OCI-LY7 (cell line): ENCODE results near the gene FBN2. TPM values are rescaled to one million over a fixed set of nuclear protein-coding genes. Genes with fewer than 3 reads are reported as not detected.

Experiments
- BruUV-seq: library from RNA; stranded (reverse); fragments of 400-500 nt; replicated peaks from 2 replicates; lab custom pipeline; 2021; lab: Mats Ljungman, UMichigan
- CTCF ChIA-PET: fragments of 300-600 bp; sonication (Branson Sonifier 250); formaldehyde crosslinking; loops from one replicate; lab custom pipeline; 2022; ENCODE audit warnings: antibody characterized with exemption; ENCODE audit not compliant: unreplicated experiment; lab: Charles Lee
- POLR2A ChIA-PET: fragments of 300-600 bp; sonication (Branson Sonifier 250); formaldehyde crosslinking; loops from one replicate; lab custom pipeline; 2022; ENCODE audit warnings: antibody characterized with exemption; lab: Charles Lee
- DNase-seq: peaks from one replicate; pipeline ENCODE4 v3.0.0-alpha.2; 2015; ENCODE audit warnings: low spot score
- H2AFZ ChIP-seq: fragments of 200-600 bp; sonication (generic), shearing (Covaris generic); 2 replicates; pipeline ENCODE4 v1.6.1; 2014; ENCODE audit warnings: mild to moderate bottlenecking, antibody characterized with exemption, low read length, moderate library complexity
- H3K27ac ChIP-seq: fragments of 200-600 bp; sonication (generic); 2 replicates; pipeline ENCODE4 v1.5.1; 2014; ENCODE audit warnings: mixed run types, low read depth, mild to moderate bottlenecking, moderate library complexity, low read length, inconsistent platforms; ENCODE audit not compliant: poor library complexity, severe bottlenecking
- H3K36me3 ChIP-seq: fragments of 200-600 bp; sonication (generic); 2 replicates; pipeline ENCODE4 v1.6.1; 2014; ENCODE audit warnings: mild to moderate bottlenecking, antibody characterized with exemption, low read length, moderate library complexity, mixed read lengths; ENCODE audit not compliant: insufficient read depth
- H3K4me1 ChIP-seq: fragments of 200-600 bp; sonication (generic); 2 replicates; pipeline ENCODE4 v1.5.1; 2014; ENCODE audit warnings: mild to moderate bottlenecking, low read length; ENCODE audit not compliant: insufficient read depth, poor library complexity, severe bottlenecking
- H3K4me2 ChIP-seq: fragments of 200-600 bp; sonication (generic); 2 replicates; pipeline ENCODE4 v1.6.1; 2014; ENCODE audit warnings: mild to moderate bottlenecking, low read length
- H3K4me3 ChIP-seq: fragments of 200-600 bp; sonication (generic); 2 replicates; pipeline ENCODE4 v1.5.1; 2014; ENCODE audit warnings: mild to moderate bottlenecking, low read depth, low read length; ENCODE audit not compliant: poor library complexity, severe bottlenecking
- H3K79me2 ChIP-seq: fragments of 200-600 bp; sonication (generic); 2 replicates; pipeline ENCODE4 v1.6.1; 2016; ENCODE audit warnings: low read depth, mild to moderate bottlenecking, low read length, moderate library complexity, mixed read lengths; ENCODE audit not compliant: insufficient read depth
- H3K9me2 ChIP-seq: fragments of 200-600 bp; sonication (generic); 2 replicates; pipeline ENCODE4 v1.6.1; 2016; ENCODE audit warnings: mild to moderate bottlenecking, low read length, mixed read lengths; ENCODE audit not compliant: insufficient read depth
- H3K9me3 ChIP-seq: fragments of 200-600 bp; sonication (generic); 2 replicates; pipeline ENCODE4 v1.6.1; 2014; ENCODE audit warnings: mild to moderate bottlenecking, mixed run types, low read length, mixed read lengths
- H4K20me1 ChIP-seq: fragments of 200-600 bp; sonication (generic); 2 replicates; pipeline ENCODE4 v1.6.1; 2014; ENCODE audit warnings: mild to moderate bottlenecking, antibody characterized with exemption, low read length, moderate library complexity, mixed read lengths; ENCODE audit not compliant: insufficient read depth
- EZH2phosphoT487 ChIP-seq: fragments of 200-600 bp; sonication (generic); IDR thresholded peaks from 2 replicates; pipeline ENCODE4 v1.6.1; 2018; ENCODE audit warnings: low read depth, borderline replicate concordance, mild to moderate bottlenecking, mixed run types, antibody characterized with exemption, low read length, moderate library complexity, mixed read lengths
- intact Hi-C: fragments of 100-400 bp; cut with micrococcal nuclease; formaldehyde crosslinking; loops from one replicate; pipeline ENCODE4 v1.10.0; 2022; ENCODE audit not compliant: unreplicated experiment
- total RNA-seq, 2 experiments: library from RNA; depleted of rRNA in 1 of 2; stranded (reverse); fragments of >200 nt in 1 of 2; shearing (Covaris generic) in 1 of 2; gene quantifications; 2 replicates each; pipeline ENCODE4 v1.2.3, GENCODE V29; 2014 to 2022
- TF ChIP-seq, protein P1 (sequence below): fragments of 200-600 bp; sonication (generic); conservative IDR thresholded peaks from 2 replicates; pipeline ENCODE4 v1.5.1; 2014; ENCODE audit warnings: mild to moderate bottlenecking, antibody characterized with exemption, low read length, moderate library complexity, mixed read lengths

The FBN2 gene
- total RNA-seq, 2 experiments from 2014 or later, result not detected

DNA sequence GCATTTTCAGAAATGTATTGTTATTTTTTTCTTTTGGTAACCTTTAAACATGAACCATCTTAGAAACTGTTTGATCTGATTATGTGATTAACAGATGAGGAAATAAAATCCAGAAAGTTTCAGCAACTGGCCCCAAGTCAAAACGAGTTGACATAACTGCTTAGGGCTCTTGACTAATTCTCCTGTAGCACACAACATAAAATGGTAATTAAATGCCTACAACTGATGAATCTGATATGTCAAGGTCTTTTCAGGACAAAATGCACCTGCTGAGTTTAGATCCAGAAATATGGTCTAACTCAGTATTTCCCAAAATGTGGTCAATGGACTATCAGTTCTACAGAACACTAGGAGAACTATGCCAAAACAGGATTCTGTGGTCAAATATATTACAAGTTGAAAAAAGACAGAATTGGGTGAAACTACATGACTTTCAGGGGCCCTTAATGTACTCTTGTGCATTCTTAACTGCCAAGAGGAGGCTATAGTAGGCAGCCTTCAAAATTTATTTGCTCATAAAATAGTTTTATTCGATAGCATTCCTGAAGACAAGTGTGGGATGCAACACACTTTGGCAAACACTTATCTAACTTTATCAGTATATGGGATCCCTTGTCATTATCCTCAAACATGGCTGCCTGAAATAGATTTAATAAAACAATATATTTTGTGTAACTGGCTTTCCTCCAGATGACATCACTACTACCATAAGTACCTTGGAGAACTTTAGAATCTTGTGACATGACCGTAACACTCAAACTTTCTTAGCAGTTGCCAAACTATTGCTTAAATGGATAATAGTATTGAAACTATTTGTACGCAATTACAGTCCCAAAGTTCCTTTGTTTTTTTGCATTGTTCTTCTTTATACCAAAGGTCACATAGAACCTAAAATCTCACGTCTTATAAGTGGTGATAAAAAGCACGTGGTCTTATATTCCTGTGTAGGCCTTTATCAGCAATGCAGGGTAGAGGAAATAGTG lies 59.4 kb downstream of the FBN2 start:
- no peak for DNase-seq
- Histone ChIP-seq H3K4me3 (no peak overlapping the region), H2AFZ (no peak overlapping the region), H3K4me1 (no peaks in the 10 kb centered on the region), H3K36me3 (no peaks in the 10 kb centered on the region), H3K4me2 (no peak overlapping the region), H3K27ac (no peak overlapping the region), H3K9me2 (no peaks in the 10 kb centered on the region), H3K9me3 (no peaks in the 10 kb centered on the region), H3K79me2 (no peaks in the 10 kb centered on the region), H4K20me1 (no peaks in the 10 kb centered on the region)
- ChIA-PET CTCF (no interaction called here), POLR2A (no interaction called here)
- intact Hi-C loops, result no loop called here
- BruUV-seq, result no TSS peak
- TF ChIP-seq EZH2phosphoT487, result no peak
- TF ChIP-seq, protein P1, sequence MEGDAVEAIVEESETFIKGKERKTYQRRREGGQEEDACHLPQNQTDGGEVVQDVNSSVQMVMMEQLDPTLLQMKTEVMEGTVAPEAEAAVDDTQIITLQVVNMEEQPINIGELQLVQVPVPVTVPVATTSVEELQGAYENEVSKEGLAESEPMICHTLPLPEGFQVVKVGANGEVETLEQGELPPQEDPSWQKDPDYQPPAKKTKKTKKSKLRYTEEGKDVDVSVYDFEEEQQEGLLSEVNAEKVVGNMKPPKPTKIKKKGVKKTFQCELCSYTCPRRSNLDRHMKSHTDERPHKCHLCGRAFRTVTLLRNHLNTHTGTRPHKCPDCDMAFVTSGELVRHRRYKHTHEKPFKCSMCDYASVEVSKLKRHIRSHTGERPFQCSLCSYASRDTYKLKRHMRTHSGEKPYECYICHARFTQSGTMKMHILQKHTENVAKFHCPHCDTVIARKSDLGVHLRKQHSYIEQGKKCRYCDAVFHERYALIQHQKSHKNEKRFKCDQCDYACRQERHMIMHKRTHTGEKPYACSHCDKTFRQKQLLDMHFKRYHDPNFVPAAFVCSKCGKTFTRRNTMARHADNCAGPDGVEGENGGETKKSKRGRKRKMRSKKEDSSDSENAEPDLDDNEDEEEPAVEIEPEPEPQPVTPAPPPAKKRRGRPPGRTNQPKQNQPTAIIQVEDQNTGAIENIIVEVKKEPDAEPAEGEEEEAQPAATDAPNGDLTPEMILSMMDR, result no peak

DNA sequence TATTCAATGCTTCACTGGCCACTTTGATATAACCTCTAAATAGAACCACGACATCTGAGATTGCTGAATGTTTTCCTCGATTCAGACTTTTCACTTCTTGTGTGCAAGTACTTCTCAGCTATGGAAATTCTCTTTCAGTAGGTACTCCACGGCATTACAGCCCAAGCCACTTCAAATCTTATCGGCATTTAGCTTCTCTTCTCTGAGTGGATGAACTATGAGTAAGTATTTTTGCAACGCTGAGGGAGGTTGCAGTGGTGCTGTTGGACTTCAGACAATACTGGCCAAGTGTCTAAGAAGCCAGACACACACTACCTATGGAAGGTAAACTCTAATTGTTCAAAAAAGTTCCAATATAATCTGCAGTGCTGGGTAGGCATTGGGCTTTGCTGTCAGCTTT lies 60.1 kb downstream of the FBN2 start:
- Histone ChIP-seq H3K9me2 (no peaks in the 10 kb centered on the region), H3K4me3 (no peak overlapping the region), H3K9me3 (no peaks in the 10 kb centered on the region), H3K79me2 (no peaks in the 10 kb centered on the region), H2AFZ (no peak overlapping the region), H3K27ac (no peak overlapping the region), H3K36me3 (no peaks in the 10 kb centered on the region), H3K4me2 (no peak overlapping the region), H4K20me1 (no peaks in the 10 kb centered on the region), H3K4me1 (no peaks in the 10 kb centered on the region)
- CTCF ChIA-PET, result no interaction called here
- DNase-seq, result no peak
- no TSS peak for BruUV-seq
- POLR2A ChIA-PET, result no interaction called here
- TF ChIP-seq, protein P1, result no peak
- TF ChIP-seq EZH2phosphoT487, result no peak
- intact Hi-C loops, result no loop called here

DNA sequence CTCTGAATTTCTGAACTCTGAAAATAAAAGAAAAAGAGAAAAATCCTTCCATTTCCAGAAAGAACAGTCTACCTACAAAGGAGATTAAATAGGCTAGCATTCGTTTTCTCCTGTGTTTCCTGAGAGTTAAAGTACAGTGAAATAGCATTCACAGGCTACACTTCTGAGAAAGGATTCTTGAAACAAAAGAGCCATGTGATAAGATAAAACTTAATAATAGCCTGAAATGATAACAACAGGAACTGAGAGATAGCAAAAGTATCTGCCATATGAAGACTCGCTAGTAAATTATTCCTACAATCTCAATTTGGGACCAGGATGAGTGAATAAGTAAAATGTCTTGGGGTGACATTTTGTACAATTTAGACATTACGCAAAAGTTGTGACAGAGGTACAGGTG lies 62.4 kb downstream of the FBN2 start:
- BruUV-seq, result no TSS peak
- H3K9me3 ChIP-seq, result no peaks in the 10 kb centered on the region
- TF ChIP-seq EZH2phosphoT487, result no peak
- TF ChIP-seq, protein P1, result no peak
- intact Hi-C loops, result no loop called here
- no peaks in the 10 kb centered on the region for H3K4me1 ChIP-seq
- H4K20me1 ChIP-seq, result no peaks in the 10 kb centered on the region
- no peaks in the 10 kb centered on the region for H3K36me3 ChIP-seq
- H3K27ac ChIP-seq, result no peak overlapping the region
- no peak overlapping the region for H2AFZ ChIP-seq
- DNase-seq, result no peak
- no peaks in the 10 kb centered on the region for H3K9me2 ChIP-seq
- ChIA-PET CTCF (no interaction called here), POLR2A (interaction anchor here (1.2 kb wide), 1 partner anchor 61 kb away, joined by 3 read pairs; no protein-coding TSS in a partner anchor)
- no peak overlapping the region for H3K4me3 ChIP-seq
- H3K4me2 ChIP-seq, result no peak overlapping the region
- H3K79me2 ChIP-seq, result no peaks in the 10 kb centered on the region
